Type B pancreatic cell (in vitro differentiated cells): ENCODE data around the gene USP31. TPM values are rescaled to one million over a fixed set of nuclear protein-coding genes. Genes with fewer than 3 reads are reported as not detected.

Experiments
- DNase-seq: peaks from one replicate; pipeline ENCODE4 v3.0.0; 2021; ENCODE audit warnings: mixed read lengths; ENCODE audit not compliant: unreplicated experiment; ENCODE audit errors: extremely low spot score
- H3K27ac Mint-ChIP-seq: 2 replicates; pipeline ENCODE4 v1.8.0; 2021; ENCODE audit warnings: mild to moderate bottlenecking, mixed read lengths
- H3K27me3 Mint-ChIP-seq: 2 replicates; pipeline ENCODE4 v1.8.0; 2021; ENCODE audit warnings: mixed read lengths
- H3K36me3 Mint-ChIP-seq: 2 replicates; pipeline ENCODE4 v1.8.0; 2021; ENCODE audit warnings: mixed read lengths
- H3K4me1 Mint-ChIP-seq: one replicate; pipeline ENCODE4 v1.8.0; 2021; ENCODE audit warnings: mixed read lengths; ENCODE audit not compliant: unreplicated experiment
- H3K4me3 Mint-ChIP-seq: 2 replicates; pipeline ENCODE4 v1.8.0; 2021; ENCODE audit warnings: mild to moderate bottlenecking, mixed read lengths
- H3K9me3 Mint-ChIP-seq: 2 replicates; pipeline ENCODE4 v1.8.0; 2021; ENCODE audit warnings: mixed read lengths
- CTCF ChIP-seq: fragments of 200-600 bp; sonication (generic); conservative IDR thresholded peaks from 2 replicates; pipeline ENCODE4 v1.5.0; 2021; ENCODE audit warnings: antibody characterized with exemption, mild to moderate bottlenecking
- total RNA-seq: library from RNA; stranded (reverse); gene quantifications from 2 replicates; pipeline ENCODE4 v1.2.1, GENCODE V29; 2021; ENCODE audit warnings: low replicate concordance

Gene USP31
- total RNA-seq, 1 donor from 2014 or later: 12.3 TPM

- no peak for DNase-seq
- peak overlapping the region; percentile 46 for H3K4me3 Mint-ChIP-seq
- H3K27ac Mint-ChIP-seq: peak overlapping the region; percentile 64
- H3K9me3 Mint-ChIP-seq: no peaks in the 10 kb centered on the region
- no peaks in the 10 kb centered on the region for H3K36me3 Mint-ChIP-seq
- TF ChIP-seq CTCF: no peak
- H3K27me3 Mint-ChIP-seq: no peaks in the 10 kb centered on the region
- peaks cover 28% of the 10 kb centered on the region for H3K4me1 Mint-ChIP-seq
These were observed 16.3 kb downstream of the USP31 start for GRCh38 chr16:23132775-23133463.

GRCh38 chr16:23131931-23132621 is 17.2 kb downstream of the USP31 start:
- H3K27me3 Mint-ChIP-seq: no peaks in the 10 kb centered on the region
- H3K36me3 Mint-ChIP-seq: no peaks in the 10 kb centered on the region
- no peaks in the 10 kb centered on the region for H3K9me3 Mint-ChIP-seq
- no peak for DNase-seq
- no peak overlapping the region for H3K4me3 Mint-ChIP-seq
- TF ChIP-seq CTCF: no peak
- H3K27ac Mint-ChIP-seq: no peak overlapping the region
- peaks cover 28% of the 10 kb centered on the region for H3K4me1 Mint-ChIP-seq

GRCh38 chr16:23131436-23131835 is 17.8 kb downstream of the USP31 start:
- Mint-ChIP-seq H3K4me1 (peaks cover 28% of the 10 kb centered on the region), H3K4me3 (no peak overlapping the region), H3K27ac (no peak overlapping the region), H3K27me3 (no peaks in the 10 kb centered on the region), H3K9me3 (no peaks in the 10 kb centered on the region), H3K36me3 (no peaks in the 10 kb centered on the region)
- DNase-seq: no peak
- no peak for TF ChIP-seq CTCF

GRCh38 chr16:23131036-23131435 is 18.2 kb downstream of the USP31 start:
- DNase-seq: no peak
- Mint-ChIP-seq H3K27ac (no peak overlapping the region), H3K4me3 (no peak overlapping the region), H3K4me1 (peaks cover 28% of the 10 kb centered on the region), H3K27me3 (no peaks in the 10 kb centered on the region), H3K9me3 (no peaks in the 10 kb centered on the region), H3K36me3 (no peaks in the 10 kb centered on the region)
- no peak for TF ChIP-seq CTCF

GRCh38 chr16:23129686-23130085 is 19.6 kb downstream of the USP31 start:
- DNase-seq: no peak
- no peak for TF ChIP-seq CTCF
- no peak overlapping the region for H3K4me3 Mint-ChIP-seq
- peaks cover 40% of the 10 kb centered on the region for H3K4me1 Mint-ChIP-seq
- H3K36me3 Mint-ChIP-seq: no peaks in the 10 kb centered on the region
- H3K27ac Mint-ChIP-seq: no peak overlapping the region
- H3K9me3 Mint-ChIP-seq: no peaks in the 10 kb centered on the region
- no peaks in the 10 kb centered on the region for H3K27me3 Mint-ChIP-seq
